Astrocyte (in vitro differentiated cells and primary cell): Measurements from ENCODE around the gene ANKRD40. TPM values are rescaled to one million over a fixed set of nuclear protein-coding genes. Genes with fewer than 3 reads are reported as not detected.

Experiments
- DNase-seq: peaks from one replicate; pipeline ENCODE4 v3.0.0-alpha.2; 2010; ENCODE audit warnings: low read depth
- FAIRE-seq: peaks from 2 replicates; lab custom pipeline; 2011; peaks lifted over from hg19 to GRCh38; lab: Jason Lieb, UNC
- H2AFZ ChIP-seq: 2 replicates; pipeline ENCODE4 v1.6.0; 2012; ENCODE audit warnings: low read depth, low read length, inconsistent platforms
- H3K27ac ChIP-seq: 2 replicates; pipeline ENCODE4 v1.5.1; 2011; ENCODE audit warnings: low read depth, low read length, inconsistent platforms
- H3K27me3 ChIP-seq: 2 replicates; pipeline ENCODE4 v1.6.0; 2011; ENCODE audit warnings: low read length, inconsistent platforms; ENCODE audit not compliant: insufficient read depth
- H3K36me3 ChIP-seq: 2 replicates; pipeline ENCODE4 v1.5.1; 2011; ENCODE audit warnings: low read length, inconsistent platforms; ENCODE audit not compliant: insufficient read depth
- H3K4me1 ChIP-seq: 2 replicates; pipeline ENCODE4 v1.5.1; 2011; ENCODE audit warnings: low read length, inconsistent platforms; ENCODE audit not compliant: insufficient read depth
- H3K4me2 ChIP-seq: 2 replicates; pipeline ENCODE4 v1.6.0; 2012; ENCODE audit warnings: low read length, inconsistent platforms
- H3K4me3 ChIP-seq: 2 replicates; pipeline ENCODE4 v1.5.1; 2011; ENCODE audit warnings: low read depth, mild to moderate bottlenecking, low read length, inconsistent platforms; ENCODE audit not compliant: insufficient read depth
- H3K79me2 ChIP-seq: 2 replicates; pipeline ENCODE4 v1.6.0; 2012; ENCODE audit warnings: mild to moderate bottlenecking, low read length, inconsistent platforms; ENCODE audit not compliant: insufficient read depth
- H3K9ac ChIP-seq: 2 replicates; pipeline ENCODE4 v1.6.0; 2012; ENCODE audit warnings: mild to moderate bottlenecking, low read length, inconsistent platforms
- H3K9me3 ChIP-seq: 2 replicates; pipeline ENCODE4 v1.5.1; 2012; ENCODE audit warnings: low read depth, mild to moderate bottlenecking, low read length, inconsistent platforms; ENCODE audit not compliant: insufficient read depth
- H4K20me1 ChIP-seq: 2 replicates; pipeline ENCODE4 v1.6.0; 2012; ENCODE audit warnings: low read length, inconsistent platforms; ENCODE audit not compliant: insufficient read depth
- H3K27ac Mint-ChIP-seq: one replicate; pipeline ENCODE4 v1.8.0; 2021; ENCODE audit warnings: mild to moderate bottlenecking, mixed read lengths; ENCODE audit not compliant: unreplicated experiment
- H3K27me3 Mint-ChIP-seq: one replicate; pipeline ENCODE4 v1.8.0; 2021; ENCODE audit warnings: low read depth, mixed read lengths; ENCODE audit not compliant: unreplicated experiment
- H3K36me3 Mint-ChIP-seq: one replicate; pipeline ENCODE4 v1.8.0; 2021; ENCODE audit warnings: low read depth, mixed read lengths; ENCODE audit not compliant: unreplicated experiment
- H3K4me1 Mint-ChIP-seq: one replicate; pipeline ENCODE4 v1.8.0; 2021; ENCODE audit warnings: low read depth, mixed read lengths; ENCODE audit not compliant: unreplicated experiment
- H3K4me3 Mint-ChIP-seq: one replicate; pipeline ENCODE4 v1.8.0; 2021; ENCODE audit warnings: mild to moderate bottlenecking, moderate library complexity, mixed read lengths; ENCODE audit not compliant: unreplicated experiment
- H3K9me3 Mint-ChIP-seq: one replicate; pipeline ENCODE4 v1.8.0; 2021; ENCODE audit warnings: mild to moderate bottlenecking, mixed read lengths; ENCODE audit not compliant: unreplicated experiment
- EZH2 ChIP-seq: IDR thresholded peaks from 2 replicates; pipeline ENCODE4 v1.6.1; 2012; ENCODE audit warnings: mild to moderate bottlenecking, low read length, inconsistent platforms; ENCODE audit not compliant: insufficient read depth
- total RNA-seq: library from RNA; stranded (reverse); gene quantifications from 2 replicates; pipeline ENCODE4 v1.2.1, GENCODE V29; 2021
- TF ChIP-seq, protein P1 (sequence below): IDR thresholded peaks from 2 replicates; pipeline ENCODE4 v1.5.1; 2011; ENCODE audit warnings: low read depth, mild to moderate bottlenecking, inconsistent platforms, low read length, moderate library complexity; ENCODE audit not compliant: insufficient read depth

ANKRD40 gene
- total RNA-seq, 1 donor from 2014 or later: 38.3 TPM

DNA sequence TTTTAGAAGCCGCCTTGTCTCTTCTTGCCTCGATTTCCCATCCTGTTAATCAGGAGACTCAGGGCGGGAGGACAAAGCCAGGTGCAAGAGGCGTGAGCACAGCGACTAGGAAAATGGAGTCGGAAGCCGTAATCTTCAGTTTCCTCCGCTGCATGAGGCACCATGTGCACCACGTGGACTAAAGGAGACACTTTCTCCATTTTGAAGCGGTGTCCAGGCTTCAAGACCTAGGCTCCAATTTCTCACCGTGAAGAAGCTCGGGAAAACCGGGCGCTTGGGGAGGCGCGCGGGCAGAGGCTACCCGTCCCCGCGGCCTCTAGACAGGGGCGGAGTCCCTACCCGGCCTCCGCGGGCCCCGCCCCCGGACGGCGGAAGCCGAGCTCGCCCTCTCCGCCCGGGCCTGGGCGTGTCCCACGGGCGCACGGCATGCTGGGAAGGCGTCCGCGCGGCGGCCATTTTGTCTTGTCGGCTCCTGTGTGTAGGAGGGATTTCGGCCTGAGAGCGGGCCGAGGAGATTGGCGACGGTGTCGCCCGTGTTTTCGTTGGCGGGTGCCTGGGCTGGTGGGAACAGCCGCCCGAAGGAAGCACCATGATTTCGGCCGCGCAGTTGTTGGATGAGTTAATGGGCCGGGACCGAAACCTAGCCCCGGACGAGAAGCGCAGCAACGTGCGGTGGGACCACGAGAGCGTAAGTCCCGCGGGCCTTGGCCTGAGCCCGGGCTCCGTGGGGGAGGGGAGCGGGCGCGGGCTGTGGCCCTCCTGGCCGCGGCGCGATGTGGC is 11.6 kb upstream of the ANKRD40 start, which contains the start of gene LUC7L3:
TSS of gene LUC7L3 (plus strand) at position 460 of the 780 bp plus-strand sequence. CDS start at position 590, 130 bp downstream.
- no peaks in the 10 kb centered on the region for H3K27me3 ChIP-seq
- H3K4me2 ChIP-seq: peak within 1 kb of the TSS; percentile 88
- H3K9me3 ChIP-seq: no peaks in the 10 kb centered on the region
- peak within 1 kb of the TSS; percentile 94 for H2AFZ ChIP-seq
- Mint-ChIP-seq H3K27ac (peak within 1 kb of the TSS; percentile 97), H3K36me3 (no peaks in the 10 kb centered on the region), H3K9me3 (no peaks in the 10 kb centered on the region), H3K27me3 (no peaks in the 10 kb centered on the region), H3K4me3 (peak within 1 kb of the TSS; percentile 86), H3K4me1 (peaks cover 18% of the 10 kb centered on the region)
- H3K9ac ChIP-seq: peak within 1 kb of the TSS; percentile 98
- peak within 1 kb of the TSS; percentile 97 for H3K4me3 ChIP-seq
- no peaks in the 10 kb centered on the region for H3K36me3 ChIP-seq
- no peak for FAIRE-seq
- DNase-seq: peak; percentile 83
- H3K79me2 ChIP-seq: peaks cover 50% of the 10 kb centered on the region
- H3K4me1 ChIP-seq: peaks cover 6% of the 10 kb centered on the region
- H4K20me1 ChIP-seq: peaks cover 46% of the 10 kb centered on the region
- TF ChIP-seq, protein P1, sequence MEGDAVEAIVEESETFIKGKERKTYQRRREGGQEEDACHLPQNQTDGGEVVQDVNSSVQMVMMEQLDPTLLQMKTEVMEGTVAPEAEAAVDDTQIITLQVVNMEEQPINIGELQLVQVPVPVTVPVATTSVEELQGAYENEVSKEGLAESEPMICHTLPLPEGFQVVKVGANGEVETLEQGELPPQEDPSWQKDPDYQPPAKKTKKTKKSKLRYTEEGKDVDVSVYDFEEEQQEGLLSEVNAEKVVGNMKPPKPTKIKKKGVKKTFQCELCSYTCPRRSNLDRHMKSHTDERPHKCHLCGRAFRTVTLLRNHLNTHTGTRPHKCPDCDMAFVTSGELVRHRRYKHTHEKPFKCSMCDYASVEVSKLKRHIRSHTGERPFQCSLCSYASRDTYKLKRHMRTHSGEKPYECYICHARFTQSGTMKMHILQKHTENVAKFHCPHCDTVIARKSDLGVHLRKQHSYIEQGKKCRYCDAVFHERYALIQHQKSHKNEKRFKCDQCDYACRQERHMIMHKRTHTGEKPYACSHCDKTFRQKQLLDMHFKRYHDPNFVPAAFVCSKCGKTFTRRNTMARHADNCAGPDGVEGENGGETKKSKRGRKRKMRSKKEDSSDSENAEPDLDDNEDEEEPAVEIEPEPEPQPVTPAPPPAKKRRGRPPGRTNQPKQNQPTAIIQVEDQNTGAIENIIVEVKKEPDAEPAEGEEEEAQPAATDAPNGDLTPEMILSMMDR: no peak
- TF ChIP-seq EZH2: no peak
- H3K27ac ChIP-seq: peak within 1 kb of the TSS; percentile 99

DNA sequence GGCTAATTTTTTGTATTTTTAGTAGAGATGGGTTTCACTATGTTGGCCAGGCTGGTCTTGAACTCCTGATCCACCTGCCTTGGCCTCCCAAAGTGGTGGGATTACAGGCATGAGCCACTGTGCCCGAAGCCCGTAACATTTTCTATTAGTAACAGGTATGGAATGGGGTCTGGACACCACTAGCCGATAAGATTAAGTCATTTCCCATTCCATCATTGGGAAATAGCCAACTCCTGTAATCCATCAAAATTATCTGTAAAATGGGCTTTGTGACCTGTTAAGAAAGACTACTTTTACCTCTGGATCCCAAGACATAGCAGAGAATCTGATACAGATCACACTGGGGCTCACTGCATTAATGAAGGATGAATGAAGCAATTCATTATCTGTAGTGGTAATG is 7.8 kb upstream of the ANKRD40 start:
- FAIRE-seq (no peak), DNase-seq (peak; percentile 66)
- Histone ChIP-seq H3K4me3 (no peak overlapping the region), H3K27ac (no peak overlapping the region), H2AFZ (no peak overlapping the region), H3K4me1 (no peaks in the 10 kb centered on the region), H3K27me3 (no peaks in the 10 kb centered on the region), H3K9ac (no peak overlapping the region), H3K9me3 (no peaks in the 10 kb centered on the region), H3K79me2 (peaks cover 11% of the 10 kb centered on the region), H3K4me2 (no peak overlapping the region), H4K20me1 (peaks cover 8% of the 10 kb centered on the region), H3K36me3 (no peaks in the 10 kb centered on the region)
- Mint-ChIP-seq H3K9me3 (no peaks in the 10 kb centered on the region), H3K4me3 (no peak overlapping the region), H3K4me1 (peaks cover 2% of the 10 kb centered on the region), H3K36me3 (no peaks in the 10 kb centered on the region), H3K27me3 (peaks cover 1% of the 10 kb centered on the region), H3K27ac (no peak overlapping the region)
- TF ChIP-seq, protein P1: no peak
- TF ChIP-seq EZH2: no peak

DNA sequence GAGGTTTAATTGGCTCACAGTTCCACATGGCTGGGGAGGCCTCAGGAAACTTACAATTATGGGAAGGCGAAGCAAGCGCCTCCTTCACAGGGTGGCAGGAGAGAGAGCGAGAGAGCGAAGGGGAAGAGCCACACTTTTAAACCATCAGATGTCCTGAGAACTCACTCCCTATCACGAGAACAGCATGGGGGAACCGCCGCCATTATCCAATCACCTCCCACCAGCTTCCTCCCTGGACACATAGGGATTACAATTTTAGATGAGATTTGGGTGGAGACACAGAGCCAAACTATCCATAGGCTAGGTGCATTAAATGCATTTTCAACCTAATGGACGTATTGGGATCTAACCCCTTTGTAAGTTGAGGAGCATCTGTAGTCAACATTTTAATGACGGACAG is 4.9 kb upstream of the ANKRD40 start:
- H3K4me3 ChIP-seq: no peak overlapping the region
- TF ChIP-seq EZH2: no peak
- TF ChIP-seq, protein P1: no peak
- H3K36me3 ChIP-seq: no peaks in the 10 kb centered on the region
- Mint-ChIP-seq H3K27me3 (peaks cover 1% of the 10 kb centered on the region), H3K27ac (no peak overlapping the region), H3K4me1 (peaks cover 17% of the 10 kb centered on the region), H3K36me3 (no peaks in the 10 kb centered on the region), H3K9me3 (no peaks in the 10 kb centered on the region), H3K4me3 (no peak overlapping the region)
- FAIRE-seq (no peak), DNase-seq (no peak)
- peaks cover 10% of the 10 kb centered on the region for H3K79me2 ChIP-seq
- H4K20me1 ChIP-seq: no peaks in the 10 kb centered on the region
- H3K4me1 ChIP-seq: peaks cover 13% of the 10 kb centered on the region
- H2AFZ ChIP-seq: no peak overlapping the region
- no peak overlapping the region for H3K4me2 ChIP-seq
- no peaks in the 10 kb centered on the region for H3K27me3 ChIP-seq
- no peak overlapping the region for H3K27ac ChIP-seq
- no peak overlapping the region for H3K9ac ChIP-seq
- no peaks in the 10 kb centered on the region for H3K9me3 ChIP-seq
